ENCODE measurements around the gene NEK6. TPM values are rescaled to one million over a fixed set of nuclear protein-coding genes. Genes with fewer than 3 reads are reported as not detected.

NEK6 gene
- polyA plus RNA-seq, 1 experiment, result 73.6 TPM

GRCh38 chr9:124325816-124326215 is 68.1 kb downstream of the NEK6 start:
- peaks cover 73% of the 10 kb centered on the region for H3K36me3 ChIP-seq (ENCODE audit: control insufficient read depth, insufficient read depth, low read length)
- no peaks in the 10 kb centered on the region for H3K27me3 ChIP-seq (ENCODE audit: control insufficient read depth, insufficient read depth, low read length)
- no peak overlapping the region for H3K4me3 ChIP-seq (ENCODE audit: low read depth, low read length)
- TF ChIP-seq CTCF (IDR thresholded peaks at IDR 0.05; ENCODE audit: insufficient read depth, low read depth, low read length), result no peak
- ChIA-PET POLR2A (no interaction called here), CTCF (interaction anchor here (0.6 to 0.9 kb wide), 2 partner anchors 194 to 199 kb away, joined by 3 to 4 read pairs; no protein-coding TSS in a partner anchor)
- no peak for DNase-seq (ENCODE audit: low read depth)

- Histone ChIP-seq H3K36me3 (ENCODE audit: control insufficient read depth, insufficient read depth, low read length) (peaks cover 71% of the 10 kb centered on the region), H3K27me3 (ENCODE audit: control insufficient read depth, insufficient read depth, low read length) (no peaks in the 10 kb centered on the region), H3K4me3 (ENCODE audit: low read depth, low read length) (no peak overlapping the region)
- DNase-seq (ENCODE audit: low read depth), result no peak
- ChIA-PET CTCF (no interaction called here), POLR2A (no interaction called here)
- no peak for TF ChIP-seq CTCF (IDR thresholded peaks at IDR 0.05; ENCODE audit: insufficient read depth, low read depth, low read length)
Observed at GRCh38 chr9:124326378-124326777, 68.6 kb downstream of the NEK6 start.

- no peak for DNase-seq (ENCODE audit: low read depth)
- H3K4me3 ChIP-seq (ENCODE audit: low read depth, low read length), result no peak overlapping the region
- CTCF ChIA-PET, result interaction anchor here (1.1 kb wide), 1 partner anchor 195 kb away, joined by 4 read pairs; no protein-coding TSS in a partner anchor
- peaks cover 66% of the 10 kb centered on the region for H3K36me3 ChIP-seq (ENCODE audit: control insufficient read depth, insufficient read depth, low read length)
- POLR2A ChIA-PET, result no interaction called here
- no peaks in the 10 kb centered on the region for H3K27me3 ChIP-seq (ENCODE audit: control insufficient read depth, insufficient read depth, low read length)
- no peak for TF ChIP-seq CTCF (IDR thresholded peaks at IDR 0.05; ENCODE audit: insufficient read depth, low read depth, low read length)
Observed at GRCh38 chr9:124327491-124327890, 69.7 kb downstream of the NEK6 start.

GRCh38 chr9:124328285-124328684 is 70.5 kb downstream of the NEK6 start:
- no peaks in the 10 kb centered on the region for H3K27me3 ChIP-seq (ENCODE audit: control insufficient read depth, insufficient read depth, low read length)
- ChIA-PET CTCF (interaction anchor here (1.1 to 1.3 kb wide), 2 partner anchors 196 to 202 kb away, joined by 4 read pairs; no protein-coding TSS in a partner anchor), POLR2A (no interaction called here)
- DNase-seq (ENCODE audit: low read depth), result no peak
- H3K36me3 ChIP-seq (ENCODE audit: control insufficient read depth, insufficient read depth, low read length), result peaks cover 61% of the 10 kb centered on the region
- TF ChIP-seq CTCF (IDR thresholded peaks at IDR 0.05; ENCODE audit: insufficient read depth, low read depth, low read length), result no peak
- no peak overlapping the region for H3K4me3 ChIP-seq (ENCODE audit: low read depth, low read length)

- no peak for TF ChIP-seq CTCF (IDR thresholded peaks at IDR 0.05; ENCODE audit: insufficient read depth, low read depth, low read length)
- DNase-seq (ENCODE audit: low read depth), result no peak
- no peak overlapping the region for H3K4me3 ChIP-seq (ENCODE audit: low read depth, low read length)
- peaks cover 59% of the 10 kb centered on the region for H3K36me3 ChIP-seq (ENCODE audit: control insufficient read depth, insufficient read depth, low read length)
- ChIA-PET CTCF (interaction anchor here (1.3 kb wide), 1 partner anchor 203 kb away, joined by 4 read pairs; no protein-coding TSS in a partner anchor), POLR2A (no interaction called here)
- no peaks in the 10 kb centered on the region for H3K27me3 ChIP-seq (ENCODE audit: control insufficient read depth, insufficient read depth, low read length)
Observed at GRCh38 chr9:124329206-124329792, 71.5 kb downstream of the NEK6 start.
